IMR-90 (cell line): ENCODE results near the gene CSF2RB. TPM values are rescaled to one million over a fixed set of nuclear protein-coding genes. Genes with fewer than 3 reads are reported as not detected.

ENCODE experiments used
- ATAC-seq: fragments of 200-7000 bp; cut with Tn5 transposase; 2 replicates; pipeline ENCODE4 v1.9.1; 2020; ENCODE audit warnings: low read depth, mild to moderate bottlenecking, moderate library complexity
- BruUV-seq: library from RNA; stranded (reverse); fragments of 400-500 nt; replicated peaks from 2 replicates; lab custom pipeline; 2021; lab: Mats Ljungman, UMichigan
- CTCF ChIA-PET: fragments of 300-600 bp; formaldehyde crosslinking; extraction: SDS; loops from one replicate; lab custom pipeline; 2021; ENCODE audit warnings: antibody characterized with exemption; lab: Yijun Ruan, JAX
- POLR2A ChIA-PET: fragments of 300-600 bp; sonication (Branson Sonifier 250); formaldehyde crosslinking; loops from one replicate; lab custom pipeline; 2022; ENCODE audit warnings: antibody characterized with exemption; ENCODE audit not compliant: unreplicated experiment; lab: Charles Lee
- DNase-seq: peaks from one replicate; pipeline ENCODE4 v3.0.0; 2013
- H2AFZ ChIP-seq: replicated peaks from 2 replicates; pipeline ENCODE3; 2013; ENCODE audit warnings: low read length, mild to moderate bottlenecking; ENCODE audit not compliant: poor library complexity
- H2AK5ac ChIP-seq: 2 replicates; pipeline ENCODE4 v1.6.1; 2013; ENCODE audit warnings: low read depth, low read length, inconsistent platforms
- H2AK9ac ChIP-seq: replicated peaks from 2 replicates; pipeline ENCODE3; 2013; ENCODE audit warnings: mild to moderate bottlenecking, low read depth, low read length, moderate library complexity; ENCODE audit not compliant: poor library complexity
- H2BK120ac ChIP-seq: 2 replicates; pipeline ENCODE4 v1.6.1; 2013; ENCODE audit warnings: low read depth, low read length, inconsistent platforms
- H2BK15ac ChIP-seq: 3 replicates; pipeline ENCODE4 v1.6.1; 2013; ENCODE audit warnings: low read depth, low read length, inconsistent platforms
- H2BK20ac ChIP-seq: 2 replicates; pipeline ENCODE4 v1.6.1; 2013; ENCODE audit warnings: low read depth, mild to moderate bottlenecking, inconsistent platforms, low read length, moderate library complexity
- H2BK5ac ChIP-seq: 2 replicates; pipeline ENCODE4 v1.6.1; 2013; ENCODE audit warnings: mild to moderate bottlenecking, low read depth, low read length, inconsistent platforms; ENCODE audit not compliant: poor library complexity, severe bottlenecking
- H3K14ac ChIP-seq: replicated peaks from 2 replicates; pipeline ENCODE4 v1.6.1; 2013; ENCODE audit warnings: low read depth, low read length, inconsistent platforms
- H3K18ac ChIP-seq: 2 replicates; pipeline ENCODE4 v1.6.1; 2013; ENCODE audit warnings: low read depth, low read length, control low read depth
- H3K23ac ChIP-seq: 2 replicates; pipeline ENCODE4 v1.6.1; 2013; ENCODE audit warnings: low read depth, low read length, inconsistent platforms
- H3K27ac ChIP-seq: 2 replicates; pipeline ENCODE4 v1.5.1; 2013; ENCODE audit warnings: mild to moderate bottlenecking, control low read depth, low read length; ENCODE audit not compliant: insufficient read depth
- H3K27me3 ChIP-seq: 2 replicates; pipeline ENCODE4 v1.6.1; 2013; ENCODE audit warnings: low read length; ENCODE audit not compliant: control insufficient read depth, insufficient read depth
- H3K36me3 ChIP-seq: 2 replicates; pipeline ENCODE4 v1.6.1; 2013; ENCODE audit warnings: low read length, mixed read lengths; ENCODE audit not compliant: control insufficient read depth, insufficient read depth
- H3K4ac ChIP-seq: 2 replicates; pipeline ENCODE4 v1.6.1; 2013; ENCODE audit warnings: low read depth, low read length, inconsistent platforms
- H3K4me1 ChIP-seq: 2 replicates; pipeline ENCODE4 v1.6.1; 2013; ENCODE audit warnings: low read length, mixed read lengths; ENCODE audit not compliant: control insufficient read depth, insufficient read depth
- H3K4me2 ChIP-seq: 2 replicates; pipeline ENCODE4 v1.6.1; 2013; ENCODE audit warnings: low read depth, mild to moderate bottlenecking, control low read depth, low read length, moderate library complexity
- H3K4me3 ChIP-seq: 2 replicates; pipeline ENCODE4 v1.5.1; 2013; ENCODE audit warnings: low read depth, mild to moderate bottlenecking, control low read depth, low read length, moderate library complexity; ENCODE audit not compliant: insufficient read depth
- H3K56ac ChIP-seq: 2 replicates; pipeline ENCODE4 v1.6.1; 2013; ENCODE audit warnings: low read length, inconsistent platforms; ENCODE audit not compliant: insufficient read depth; ENCODE audit errors: extremely low read depth
- H3K79me1 ChIP-seq, 2 experiments: 2 replicates each; pipeline ENCODE4 v1.6.1; 2013; ENCODE audit warnings: low read length in 2 of 2, inconsistent platforms in 1 of 2, low read depth in 1 of 2
- H3K9ac ChIP-seq: 2 replicates; pipeline ENCODE4 v1.6.1; 2013; ENCODE audit warnings: low read depth, low read length, control low read depth
- H3K9me1 ChIP-seq: 2 replicates; pipeline ENCODE4 v1.6.1; 2013; ENCODE audit warnings: low read length, inconsistent platforms; ENCODE audit not compliant: insufficient read depth
- H3K9me3 ChIP-seq: 2 replicates; pipeline ENCODE4 v1.6.1; 2013; ENCODE audit warnings: low read length; ENCODE audit not compliant: control insufficient read depth, insufficient read depth
- H4K20me1 ChIP-seq: 2 replicates; pipeline ENCODE4 v1.6.1; 2013; ENCODE audit warnings: low read length, inconsistent platforms; ENCODE audit not compliant: insufficient read depth
- H4K5ac ChIP-seq: 2 replicates; pipeline ENCODE4 v1.6.1; 2013; ENCODE audit warnings: mild to moderate bottlenecking, low read depth, low read length, control low read depth
- H4K8ac ChIP-seq, 2 experiments: 2 replicates each; pipeline ENCODE4 v1.6.1; 2013; ENCODE audit warnings: low read depth in 2 of 2, low read length in 2 of 2, control low read depth in 1 of 2, inconsistent platforms in 1 of 2
- H4K91ac ChIP-seq: 2 replicates; pipeline ENCODE4 v1.6.1; 2013; ENCODE audit warnings: low read depth, low read length, inconsistent platforms; ENCODE audit not compliant: insufficient read depth
- CHD1 ChIP-seq: IDR thresholded peaks from 2 replicates; pipeline ENCODE4 v1.6.1; 2012; ENCODE audit warnings: low read depth, low read length, improper control_type of control experiment
- ELK1 ChIP-seq: fragments of 150-350 bp; IDR thresholded peaks from 2 replicates; pipeline ENCODE4 v1.6.1; 2016; ENCODE audit warnings: low read depth, mild to moderate bottlenecking, low read length, moderate library complexity, borderline replicate concordance
- MAFK ChIP-seq: IDR thresholded peaks from 2 replicates; pipeline ENCODE4 v1.6.1; 2012; ENCODE audit warnings: low read depth, low read length, improper control_type of control experiment
- POLR2A ChIP-seq: IDR thresholded peaks from 2 replicates; pipeline ENCODE4 v1.6.1; 2012; ENCODE audit warnings: mild to moderate bottlenecking, low read depth, low read length
- dilution Hi-C: fragments of 300-500 bp; cut with HindIII; formaldehyde crosslinking; loops from one replicate; pipeline ENCODE4 v1.14.3; 2018; ENCODE audit warnings: low sequenced_read_pairs; ENCODE audit not compliant: unreplicated experiment
- in situ Hi-C: fragments of 300-500 bp; cut with MboI; formaldehyde crosslinking; loops from 3 replicates; pipeline ENCODE4 v1.14.3; 2019; ENCODE audit warnings: low sequenced_read_pairs, inconsistent platforms, mixed read lengths
- intact Hi-C: fragments of 100-400 bp; cut with micrococcal nuclease; formaldehyde crosslinking; loops from 2 replicates; pipeline ENCODE4 v1.10.0; 2022
- polyA plus RNA-seq, 3 experiments: library from polyadenylated mRNA; depleted of rRNA; stranded (reverse); fragments of >200 nt; gene quantifications; 2 replicates each; pipeline ENCODE4 v1.2.3, GENCODE V29; 2012; ENCODE audit warnings: low replicate concordance in 1 of 3
- total RNA-seq: library from RNA; depleted of rRNA; stranded (reverse); fragments of >200 nt; gene quantifications from 2 replicates; pipeline ENCODE4 v1.2.3, GENCODE V29; 2012

CSF2RB gene
- total and polyA plus RNA-seq, 2 of the 4 experiments (the other 2 are of a cell fraction): not detected

DNA sequence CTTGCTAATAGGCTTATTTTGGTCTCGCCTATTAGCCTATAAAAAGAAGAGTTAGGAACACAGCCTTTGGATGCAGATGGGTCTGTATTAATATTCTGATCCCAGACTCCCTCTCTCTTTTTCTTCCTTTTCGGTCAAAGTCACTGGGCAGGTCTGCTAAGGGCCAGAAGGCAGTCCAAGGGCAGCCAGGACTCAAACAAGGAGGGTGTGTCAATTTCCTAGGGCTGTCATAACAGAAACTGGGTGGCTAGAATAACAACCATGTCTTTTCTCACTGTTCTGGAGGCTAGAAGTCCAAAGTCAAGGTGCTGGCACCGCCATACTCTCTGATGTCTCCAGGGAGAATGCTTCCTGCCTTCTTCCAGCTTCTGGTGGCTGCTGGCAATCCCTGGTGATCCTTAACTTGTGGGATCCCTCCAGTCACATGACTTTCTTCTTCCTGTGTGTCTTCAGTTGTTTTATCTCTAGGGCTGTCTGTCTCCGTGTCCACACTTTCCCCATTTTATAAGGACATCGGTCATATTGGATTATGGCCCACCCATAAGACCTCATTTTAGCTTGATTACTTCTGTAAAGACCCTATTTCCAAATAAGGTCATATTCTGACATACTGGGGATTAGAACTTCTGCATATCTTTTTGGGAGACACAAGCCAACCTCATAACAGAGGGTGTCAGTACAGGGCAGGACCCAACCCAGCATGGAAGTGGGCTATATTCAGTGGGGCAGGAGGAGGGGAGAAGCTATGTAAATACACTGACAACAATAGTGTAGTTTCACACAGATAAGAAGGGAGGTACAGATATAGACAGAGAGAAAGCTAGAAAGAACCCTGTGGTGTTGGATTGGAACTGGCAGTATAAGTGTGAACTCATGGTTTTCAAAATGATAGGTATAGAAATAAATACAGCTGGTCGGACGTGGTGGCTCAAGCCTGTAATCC, 5.9 kb upstream of the CSF2RB start (continued):
- TF ChIP-seq CHD1: no peak

- Histone ChIP-seq H3K56ac (no peak overlapping the region), H2BK15ac (no peak overlapping the region), H3K9me3 (no peaks in the 10 kb centered on the region), H4K5ac (no peak overlapping the region), H3K4me1 (no peaks in the 10 kb centered on the region), H3K79me1 (no peaks in the 10 kb centered on the region), H3K27me3 (peaks cover 13% of the 10 kb centered on the region), H2BK120ac (no peak overlapping the region), H3K23ac (no peak overlapping the region), H3K4me2 (no peak overlapping the region), H3K9me1 (no peaks in the 10 kb centered on the region), H2BK5ac (no peak overlapping the region), H3K9ac (no peak overlapping the region), H2AFZ (no peak overlapping the region), H4K8ac (no peak overlapping the region), H3K14ac (no peak overlapping the region), H2AK5ac (no peak overlapping the region), H3K18ac (no peak overlapping the region), H2BK20ac (no peak overlapping the region), H3K27ac (no peak overlapping the region), H4K20me1 (no peaks in the 10 kb centered on the region), H3K36me3 (no peaks in the 10 kb centered on the region), H3K4me3 (no peak overlapping the region), H2AK9ac (no peak overlapping the region), H4K91ac (no peak overlapping the region), H3K4ac (no peak overlapping the region)
- BruUV-seq: no TSS peak
- CTCF ChIA-PET: no interaction called here
- in situ Hi-C loops (no loop called here), intact Hi-C loops (no loop called here), dilution Hi-C loops (no loop called here)
- POLR2A ChIA-PET: no interaction called here
- ATAC-seq (no peak), DNase-seq (no peak)
- TF ChIP-seq MAFK (no peak), ELK1 (no peak), POLR2A (no peak)
Observed at GRCh38 chr22:36910461-36910860, 3.0 kb upstream of the CSF2RB start.
